Stomach smooth muscle (tissue), 2 donors: ENCODE results near the gene LMBR1L.
"Not testable (repeated sequence)": the region's sequence is repeated elsewhere in the genome, so short reads cannot be mapped to it uniquely, and the experiment has no call there.

Experiments used
- H3K27ac ChIP-seq: one replicate; pipeline ENCODE4 v1.7.0; 2013; ENCODE audit warnings: mild to moderate bottlenecking, low read length, inconsistent platforms
- H3K27me3 ChIP-seq, 2 donors: one replicate each; pipeline ENCODE4 v1.7.0; 2013; ENCODE audit warnings: low read length in 2 of 2; ENCODE audit not compliant: insufficient read depth in 2 of 2, control insufficient read depth in 1 of 2
- H3K36me3 ChIP-seq, 2 donors: one replicate each; pipeline ENCODE4 v1.7.0; 2013; ENCODE audit warnings: low read length in 2 of 2; ENCODE audit not compliant: control insufficient read depth in 2 of 2, insufficient read depth in 2 of 2
- H3K4me1 ChIP-seq: one replicate; pipeline ENCODE4 v1.7.0; 2013; ENCODE audit warnings: low read length; ENCODE audit not compliant: control insufficient read depth, insufficient read depth
- H3K4me3 ChIP-seq, 2 donors: one replicate each; pipeline ENCODE4 v1.7.0; 2013; ENCODE audit warnings: low read length in 2 of 2
- H3K9ac ChIP-seq, 2 donors: one replicate each; pipeline ENCODE4 v1.7.0; 2013; ENCODE audit warnings: low read length in 2 of 2, mild to moderate bottlenecking in 1 of 2
- H3K9me3 ChIP-seq, 2 donors: one replicate each; pipeline ENCODE4 v1.7.0; 2013; ENCODE audit warnings: low read length in 2 of 2; ENCODE audit not compliant: control insufficient read depth in 2 of 2
- donor health status: healthy.
- donor health status: Pancreatic carcinoma.

LMBR1L gene

GRCh38 chr12:49133014-49133413, 22.4 kb upstream of the LMBR1L start:
- Histone ChIP-seq H3K4me3 (peak overlapping the region in 1 of 2 donors; percentile 23), H3K27ac (peak overlapping the region; percentile 1), H3K9ac (no peak overlapping the region), H3K27me3 (no peaks in the 10 kb centered on the region), H3K36me3 (peaks cover 7 to 8% of the 10 kb centered on the region in 2 donors), H3K9me3 (no peaks in the 10 kb centered on the region), H3K4me1 (peaks cover 25% of the 10 kb centered on the region)

- Histone ChIP-seq H3K4me3 (peak overlapping the region; percentile 81 to 98), H3K9ac (peak overlapping the region; percentile 68 to 78), H3K4me1 (peaks cover 25% of the 10 kb centered on the region), H3K27ac (peak overlapping the region; percentile 98), H3K9me3 (no peaks in the 10 kb centered on the region), H3K36me3 (peaks cover 13 to 18% of the 10 kb centered on the region in 2 donors), H3K27me3 (no peaks in the 10 kb centered on the region)
Measured at GRCh38 chr12:49131894-49132461, 21.3 kb upstream of the LMBR1L start.

- peak within 1 kb of the TSS; percentile 98 for H3K27ac ChIP-seq
- peaks cover 25% of the 10 kb centered on the region for H3K4me1 ChIP-seq
- H3K27me3 ChIP-seq = no peaks in the 10 kb centered on the region
- H3K36me3 ChIP-seq = peaks cover 14 to 19% of the 10 kb centered on the region in 2 donors
- peak within 1 kb of the TSS; percentile 93 to 97 for H3K9ac ChIP-seq
- peak within 1 kb of the TSS; percentile 98 for H3K4me3 ChIP-seq
- H3K9me3 ChIP-seq = no peaks in the 10 kb centered on the region
Measured at GRCh38 chr12:49131051-49131893, 20.6 kb upstream of the LMBR1L start, which contains the start of gene TUBA1B. TSS of gene TUBA1B (minus strand) at chr12:49131395. CDS start at chr12:49131300, 95 bp downstream.

- H3K36me3 ChIP-seq = peaks cover 14 to 19% of the 10 kb centered on the region in 2 donors
- peak overlapping the region; percentile 98 for H3K4me3 ChIP-seq
- H3K27me3 ChIP-seq = no peaks in the 10 kb centered on the region
- H3K9me3 ChIP-seq = no peaks in the 10 kb centered on the region
- H3K27ac ChIP-seq = peak overlapping the region; percentile 98
- H3K4me1 ChIP-seq = peaks cover 25% of the 10 kb centered on the region
- peak overlapping the region; percentile 93 to 97 for H3K9ac ChIP-seq
Measured at GRCh38 chr12:49130151-49131050, 19.8 kb upstream of the LMBR1L start.

DNA sequence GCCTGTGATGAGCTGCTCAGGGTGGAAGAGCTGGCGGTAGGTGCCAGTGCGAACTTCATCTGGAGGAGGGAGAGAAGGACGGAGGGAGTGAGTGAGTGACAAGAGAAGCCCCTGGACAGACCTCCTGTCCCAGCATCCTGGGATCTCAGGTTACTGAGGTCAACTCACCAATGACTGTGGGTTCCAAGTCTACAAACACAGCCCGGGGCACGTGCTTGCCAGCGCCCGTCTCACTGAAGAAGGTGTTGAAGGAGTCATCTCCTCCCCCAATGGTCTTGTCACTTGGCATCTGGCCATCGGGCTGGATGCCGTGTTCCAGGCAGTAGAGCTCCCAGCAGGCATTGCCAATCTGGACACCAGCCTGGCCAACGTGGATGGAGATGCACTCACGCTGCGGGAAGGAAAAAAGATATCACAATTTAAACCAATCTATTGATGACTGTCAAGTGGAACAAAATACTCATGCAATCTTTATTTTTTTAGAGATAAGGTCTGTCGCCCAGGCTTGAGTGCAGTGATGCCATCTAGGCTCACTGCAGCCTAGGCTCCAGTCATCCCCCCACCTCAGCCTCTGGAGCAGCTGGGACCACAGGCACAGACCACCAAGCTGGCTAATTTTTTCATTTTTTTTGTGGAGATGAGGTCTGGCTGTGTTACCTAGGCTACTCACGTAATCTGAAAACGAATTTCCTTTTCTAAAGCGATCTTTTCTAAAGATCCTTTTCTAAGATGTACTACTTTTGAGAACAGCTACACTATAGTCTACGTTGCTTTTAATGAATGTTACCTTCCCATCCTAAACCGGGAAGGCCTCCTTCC, 18.9 kb upstream of the LMBR1L start:
- Histone ChIP-seq H3K27me3 (no peaks in the 10 kb centered on the region), H3K36me3 (peaks cover 14 to 19% of the 10 kb centered on the region in 2 donors), H3K9me3 (no peaks in the 10 kb centered on the region), H3K27ac (peak overlapping the region; percentile 98), H3K4me1 (peaks cover 25% of the 10 kb centered on the region), H3K4me3 (peak overlapping the region; percentile 98), H3K9ac (peak overlapping the region; percentile 93 to 97)

- H3K4me3 ChIP-seq, H3K9ac ChIP-seq, H3K27me3 ChIP-seq, H3K9me3 ChIP-seq, H3K27ac ChIP-seq: not testable (repeated sequence)
- H3K36me3 ChIP-seq = peaks cover 14 to 19% of the 10 kb centered on the region in 2 donors
- H3K4me1 ChIP-seq = peaks cover 19% of the 10 kb centered on the region
Measured at GRCh38 chr12:49127971-49128370, 17.3 kb upstream of the LMBR1L start.

DNA sequence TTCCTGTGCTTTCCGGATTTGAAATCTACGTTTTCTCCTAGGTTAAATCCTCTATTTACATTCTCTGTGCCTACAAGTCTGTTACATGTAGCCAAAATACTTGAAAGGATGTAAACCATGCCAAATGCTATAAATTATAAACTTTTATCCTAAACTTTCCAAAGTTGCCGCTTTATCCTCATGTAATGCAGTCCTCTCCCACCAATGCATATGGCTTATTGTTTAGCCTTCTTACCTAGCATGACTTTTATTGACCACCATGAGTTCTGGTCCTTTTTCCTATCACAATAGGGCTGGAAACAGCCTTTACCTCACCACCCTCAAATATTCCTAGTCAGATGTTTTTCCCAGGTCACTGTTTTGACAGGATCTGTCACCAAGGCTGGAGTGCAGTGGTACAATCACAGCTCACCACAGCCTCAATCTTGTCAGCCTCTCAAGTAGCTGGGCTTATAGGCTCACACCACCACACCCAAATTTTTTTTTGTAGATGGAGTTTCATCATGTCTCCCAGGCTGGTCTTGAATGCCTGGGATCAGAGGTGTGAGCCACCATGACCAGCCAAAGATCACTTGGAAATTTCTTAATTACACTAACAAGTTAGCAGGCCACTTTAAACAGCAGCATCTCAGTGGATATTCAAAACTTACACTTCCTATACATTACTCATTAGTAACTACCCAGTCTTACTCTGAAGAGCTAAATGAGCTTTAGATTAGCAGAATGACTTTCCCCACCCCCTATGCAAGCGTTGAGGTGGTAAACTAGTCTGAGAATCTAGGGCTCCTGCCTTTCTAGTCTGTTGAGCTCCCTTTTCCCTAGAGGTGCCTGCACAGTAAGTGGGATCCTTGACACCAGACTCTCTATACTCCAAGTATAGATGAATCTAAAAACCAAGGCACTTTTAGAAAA, 16.5 kb upstream of the LMBR1L start:
- Histone ChIP-seq H3K4me3 (no peak overlapping the region), H3K9ac (no peak overlapping the region), H3K36me3 (peaks cover 14 to 19% of the 10 kb centered on the region in 2 donors), H3K27me3 (no peaks in the 10 kb centered on the region), H3K4me1 (peaks cover 16% of the 10 kb centered on the region), H3K27ac (no peak overlapping the region), H3K9me3 (no peaks in the 10 kb centered on the region)

- Histone ChIP-seq H3K9ac (no peak overlapping the region), H3K27me3 (no peaks in the 10 kb centered on the region), H3K36me3 (no peaks in the 10 kb centered on the region), H3K4me3 (no peak overlapping the region), H3K27ac (no peak overlapping the region), H3K4me1 (no peaks in the 10 kb centered on the region), H3K9me3 (no peaks in the 10 kb centered on the region)
Measured at GRCh38 chr12:49121047-49121696, 10.5 kb upstream of the LMBR1L start.

DNA sequence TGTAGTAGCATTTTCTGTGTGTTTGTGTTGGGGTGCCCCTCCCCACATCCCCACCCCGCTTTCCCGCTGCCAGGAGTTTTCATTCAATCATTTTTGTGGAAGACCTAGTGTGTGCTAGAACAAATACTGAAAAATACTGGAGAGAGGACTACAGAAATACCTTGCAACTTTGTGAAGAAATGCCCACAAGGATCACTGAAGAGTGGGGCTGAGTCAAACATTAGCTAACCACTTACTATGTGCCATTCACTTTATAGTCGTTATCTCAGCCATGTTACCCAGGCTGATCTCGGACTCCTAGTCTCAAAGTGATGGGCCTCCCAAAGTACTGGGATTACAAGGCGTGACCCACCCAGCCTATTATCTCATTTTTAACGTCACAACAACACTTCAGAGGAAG, 559 bp upstream of the LMBR1L start:
- Histone ChIP-seq H3K9ac (peak overlapping the region; percentile 75 to 94), H3K27me3 (no peaks in the 10 kb centered on the region), H3K36me3 (peaks cover 0 to 7% of the 10 kb centered on the region in 2 donors), H3K27ac (peak overlapping the region; percentile 96), H3K4me3 (peak overlapping the region; percentile 54 to 93), H3K9me3 (no peaks in the 10 kb centered on the region), H3K4me1 (peaks cover 35% of the 10 kb centered on the region)
